ENCODE data around the gene PCDHA4. TPM values are rescaled to one million over a fixed set of nuclear protein-coding genes. Genes with fewer than 3 reads are reported as not detected.
A peak's percentile ranks its signal among the peaks of the same experiment; 100 is the strongest.
"Not testable (repeated sequence)": the region's sequence is repeated elsewhere in the genome, so short reads cannot be mapped to it uniquely, and the experiment has no call there.

The PCDHA4 gene
- total RNA-seq, 4 donors from 2014 or later, result 0.21 to 0.62 (median 0.54) TPM

GRCh38 chr5:140823475-140823874 is 16.6 kb downstream of the PCDHA4 start:
- TF ChIP-seq EP300 (IDR thresholded peaks at IDR 0.05), result no peak
- no peak for TF ChIP-seq CTCF (IDR thresholded peaks at IDR 0.05)
- TF ChIP-seq POLR2A (IDR thresholded peaks at IDR 0.05), result no peak
- TF ChIP-seq POLR2AphosphoS5 (IDR thresholded peaks at IDR 0.05), result no peak
- no peak for DNase-seq (ENCODE audit: low spot score in 2 of 2)
- Histone ChIP-seq H3K27ac (no peak overlapping the region), H3K9me3 (peaks cover 31% of the 10 kb centered on the region), H3K36me3 (no peaks in the 10 kb centered on the region), H3K4me3 (no peak overlapping the region), H3K27me3 (peaks cover 11% of the 10 kb centered on the region), H3K4me1 (no peaks in the 10 kb centered on the region)
- WGBS, result 70% methylated on average over 4 of the region's 38 CpGs

GRCh38 chr5:140827704-140828361 is 21.0 kb downstream of the PCDHA4 start, which contains the start of gene PCDHA6:
Gene PCDHA6, plus strand, starts transcription at chr5:140827960. Its CDS starts 132 bp downstream, at chr5:140828092.
- Histone ChIP-seq H3K27ac (no peak within 1 kb of the TSS), H3K9me3 (peaks cover 35% of the 10 kb centered on the region), H3K4me3 (peak within 1 kb of the TSS; percentile 6), H3K4me1 (no peaks in the 10 kb centered on the region), H3K36me3 (no peaks in the 10 kb centered on the region), H3K27me3 (peaks cover 9% of the 10 kb centered on the region)
- no peak for TF ChIP-seq EP300 (IDR thresholded peaks at IDR 0.05)
- TF ChIP-seq CTCF (IDR thresholded peaks at IDR 0.05), result no peak
- no peak for TF ChIP-seq POLR2AphosphoS5 (IDR thresholded peaks at IDR 0.05)
- no peak for TF ChIP-seq POLR2A (IDR thresholded peaks at IDR 0.05)
- WGBS, result 16% methylated on average over 26 of the region's 27 CpGs
- DNase-seq (ENCODE audit: low spot score in 2 of 2), result no peak

GRCh38 chr5:140828362-140828737 is 21.5 kb downstream of the PCDHA4 start:
- no peak overlapping the region for H3K27ac ChIP-seq
- H3K27me3 ChIP-seq, result peaks cover 10% of the 10 kb centered on the region
- DNase-seq (ENCODE audit: low spot score in 2 of 2), result no peak
- TF ChIP-seq POLR2AphosphoS5 (IDR thresholded peaks at IDR 0.05), result no peak
- no peak for TF ChIP-seq POLR2A (IDR thresholded peaks at IDR 0.05)
- TF ChIP-seq EP300 (IDR thresholded peaks at IDR 0.05), result no peak
- TF ChIP-seq CTCF (IDR thresholded peaks at IDR 0.05), result no peak
- peaks cover 32% of the 10 kb centered on the region for H3K9me3 ChIP-seq
- no peaks in the 10 kb centered on the region for H3K36me3 ChIP-seq
- H3K4me1 ChIP-seq, result no peaks in the 10 kb centered on the region
- H3K4me3 ChIP-seq, result peak overlapping the region; percentile 6
- WGBS, result 28% methylated on average over 15 of the region's 18 CpGs

GRCh38 chr5:140829511-140830501 is 22.9 kb downstream of the PCDHA4 start:
- DNase-seq (ENCODE audit: low spot score in 2 of 2); H3K4me1 ChIP-seq; H3K27ac ChIP-seq; H3K36me3 ChIP-seq; H3K4me3 ChIP-seq: not testable (repeated sequence)
- H3K9me3 ChIP-seq, result peaks cover 31% of the 10 kb centered on the region
- peaks cover 14% of the 10 kb centered on the region for H3K27me3 ChIP-seq
- WGBS, result 47% methylated on average over 98 of the region's 106 CpGs

- Histone ChIP-seq H3K27ac (no peak within 1 kb of the TSS), H3K36me3 (no peaks in the 10 kb centered on the region), H3K9me3 (peaks cover 38% of the 10 kb centered on the region), H3K4me1 (no peaks in the 10 kb centered on the region), H3K4me3 (no peak within 1 kb of the TSS), H3K27me3 (peaks cover 9% of the 10 kb centered on the region)
- WGBS, result 13% methylated on average over 8 of the region's 8 CpGs
- DNase-seq (ENCODE audit: low spot score in 2 of 2), result no peak
- TF ChIP-seq CTCF (IDR thresholded peaks at IDR 0.05) (no peak), EP300 (IDR thresholded peaks at IDR 0.05) (no peak), POLR2AphosphoS5 (IDR thresholded peaks at IDR 0.05) (no peak), POLR2A (IDR thresholded peaks at IDR 0.05) (no peak)
Observed at GRCh38 chr5:140833993-140834392, 27.1 kb downstream of the PCDHA4 start, which contains the start of gene PCDHA7. Gene PCDHA7, plus strand, starts transcription at chr5:140834269. Its CDS starts 115 bp downstream, at chr5:140834384.

GRCh38 chr5:140834439-140835008 is 27.7 kb downstream of the PCDHA4 start:
- not testable (repeated sequence) for H3K27ac ChIP-seq; H3K4me3 ChIP-seq; H3K4me1 ChIP-seq; DNase-seq (ENCODE audit: low spot score in 2 of 2); H3K36me3 ChIP-seq; H3K27me3 ChIP-seq
- peaks cover 33% of the 10 kb centered on the region for H3K9me3 ChIP-seq
- 28% methylated on average over 26 of the region's 38 CpGs for WGBS
